Stimulated activated CD4-positive, alpha-beta T cell treated with anti-CD3 and anti-CD28 coated beads, Interleukin-12 subunit alpha, Interleukin-12 subunit beta, amount 100 ng/mL, for 48 hours (primary cell): ENCODE results near the gene ASB13.
"Not testable (repeated sequence)": the region's sequence is repeated elsewhere in the genome, so short reads cannot be mapped to it uniquely, and the experiment has no call there.

Experiments used
- DNase-seq, 3 donors: peaks; one replicate each; pipeline ENCODE4 v3.0.0-alpha.2; 2020; ENCODE audit warnings: low read depth in 2 of 3, low spot score in 1 of 3

ASB13 gene

GRCh38 chr10:5625992-5626777 is 40.2 kb downstream of the ASB13 start:
- no peak for DNase-seq

- DNase-seq, result no peak
Measured at GRCh38 chr10:5624701-5625100, 41.7 kb downstream of the ASB13 start.

GRCh38 chr10:5623081-5623748 is 43.2 kb downstream of the ASB13 start:
- peak; percentile 74 to 89 (median 81) for DNase-seq

GRCh38 chr10:5622186-5622960 is 44.0 kb downstream of the ASB13 start:
- DNase-seq, result no peak

GRCh38 chr10:5621371-5621770 is 45.0 kb downstream of the ASB13 start:
- not testable (repeated sequence) for DNase-seq

GRCh38 chr10:5620966-5621365 is 45.4 kb downstream of the ASB13 start:
- DNase-seq, result no peak

- no peak for DNase-seq
Measured at GRCh38 chr10:5620223-5620721, 46.1 kb downstream of the ASB13 start.

GRCh38 chr10:5619362-5620211 is 46.8 kb downstream of the ASB13 start:
- DNase-seq, result no peak

- no peak for DNase-seq
Measured at GRCh38 chr10:5618829-5619228, 47.6 kb downstream of the ASB13 start.

- DNase-seq, result no peak
Measured at GRCh38 chr10:5618042-5618441, 48.4 kb downstream of the ASB13 start.

- no peak for DNase-seq
Measured at GRCh38 chr10:5617521-5617920, 48.9 kb downstream of the ASB13 start.

GRCh38 chr10:5616836-5617235 is 49.6 kb downstream of the ASB13 start:
- no peak for DNase-seq

GRCh38 chr10:5616046-5616445 is 50.3 kb downstream of the ASB13 start:
- no peak for DNase-seq

GRCh38 chr10:5615316-5615715 is 51.1 kb downstream of the ASB13 start:
- DNase-seq, result no peak

- no peak for DNase-seq
Measured at GRCh38 chr10:5614155-5614721, 52.2 kb downstream of the ASB13 start.

GRCh38 chr10:5613481-5614154 is 52.8 kb downstream of the ASB13 start:
- DNase-seq, result no peak

- no peak for DNase-seq
Measured at GRCh38 chr10:5611899-5612680, 54.3 kb downstream of the ASB13 start.

- DNase-seq, result no peak
Measured at GRCh38 chr10:5609952-5610616, 56.3 kb downstream of the ASB13 start.
